HFFc6 (cell line): ENCODE data around the gene PARN. TPM values are rescaled to one million over a fixed set of nuclear protein-coding genes. Genes with fewer than 3 reads are reported as not detected.
"Not testable (repeated sequence)": the region's sequence is repeated elsewhere in the genome, so short reads cannot be mapped to it uniquely, and the experiment has no call there.

Experiments
- DNase-seq: peaks from one replicate; pipeline ENCODE4 v3.0.0-alpha.2; 2018
- H3K27ac Mint-ChIP-seq: 2 replicates; pipeline ENCODE4 v1.8.0; 2020; ENCODE audit warnings: mild to moderate bottlenecking, mixed read lengths
- H3K27me3 Mint-ChIP-seq: 2 replicates; pipeline ENCODE4 v1.8.0; 2021; ENCODE audit warnings: mild to moderate bottlenecking, moderate library complexity, mixed read lengths; ENCODE audit not compliant: insufficient read depth
- H3K36me3 Mint-ChIP-seq: 2 replicates; pipeline ENCODE4 v1.8.0; 2021; ENCODE audit warnings: low read depth, mixed read lengths
- H3K4me1 Mint-ChIP-seq: 2 replicates; pipeline ENCODE4 v1.8.0; 2020; ENCODE audit warnings: low read depth, mixed read lengths
- H3K4me3 Mint-ChIP-seq: 2 replicates; pipeline ENCODE4 v1.8.0; 2020; ENCODE audit warnings: mild to moderate bottlenecking, moderate library complexity, mixed read lengths
- H3K9me3 Mint-ChIP-seq: 2 replicates; pipeline ENCODE4 v1.8.0; 2020; ENCODE audit warnings: mild to moderate bottlenecking, mixed read lengths
- CTCF ChIP-seq: fragments of 200-600 bp; sonication (generic); IDR thresholded peaks from 2 replicates; pipeline ENCODE4 v1.5.0; 2021; ENCODE audit warnings: antibody characterized with exemption, mild to moderate bottlenecking
- total RNA-seq, 6 experiments: library from RNA; stranded (reverse); fragmentation: NEBNext Ultra II Directional; extraction: Animal tissue kit (Norgen Biotek cat#: 25700); gene quantifications; 2 replicates in 1 of 6; 3 replicates in 5 of 6; pipeline ENCODE4 v1.2.3, GENCODE V29; 2021

PARN gene
- total RNA-seq, 6 experiments from 2014 or later, result 25.5 to 36.1 (median 30.4) TPM

- Mint-ChIP-seq H3K4me3 (no peak overlapping the region), H3K4me1 (no peaks in the 10 kb centered on the region), H3K27me3 (peaks cover 4% of the 10 kb centered on the region), H3K27ac (no peak overlapping the region), H3K9me3 (no peaks in the 10 kb centered on the region), H3K36me3 (peaks cover 21% of the 10 kb centered on the region; the same call in 1 of the 2 replicates)
- no peak for DNase-seq
- no peak for TF ChIP-seq CTCF
Observed at GRCh38 chr16:14650629-14651028, 20.6 kb upstream of the PARN start.

- peaks cover 21% of the 10 kb centered on the region; the same call in 1 of the 2 replicates for H3K36me3 Mint-ChIP-seq
- no peak for DNase-seq
- no peak overlapping the region for H3K4me3 Mint-ChIP-seq
- H3K27ac Mint-ChIP-seq, result no peak overlapping the region
- H3K9me3 Mint-ChIP-seq, result no peaks in the 10 kb centered on the region
- H3K27me3 Mint-ChIP-seq, result peaks cover 1% of the 10 kb centered on the region; the same call in 1 of the 2 replicates
- TF ChIP-seq CTCF, result no peak
- H3K4me1 Mint-ChIP-seq, result no peaks in the 10 kb centered on the region
Observed at GRCh38 chr16:14649816-14650215, 19.8 kb upstream of the PARN start.

GRCh38 chr16:14641926-14642325, 11.9 kb upstream of the PARN start:
- Mint-ChIP-seq H3K36me3 (peaks cover 19% of the 10 kb centered on the region; the same call in 1 of the 2 replicates), H3K4me1 (no peaks in the 10 kb centered on the region), H3K27ac (no peak overlapping the region; the same call in 1 of the 2 replicates), H3K9me3 (no peaks in the 10 kb centered on the region), H3K4me3 (no peak overlapping the region), H3K27me3 (no peaks in the 10 kb centered on the region)
- DNase-seq, result no peak
- TF ChIP-seq CTCF, result no peak

GRCh38 chr16:14641206-14641605, 11.1 kb upstream of the PARN start:
- no peak for TF ChIP-seq CTCF
- H3K36me3 Mint-ChIP-seq, result peaks cover 21% of the 10 kb centered on the region

GRCh38 chr16:14640538-14640937, 10.5 kb upstream of the PARN start:
- peaks cover 26% of the 10 kb centered on the region for H3K36me3 Mint-ChIP-seq
- no peak for TF ChIP-seq CTCF
- H3K4me3 Mint-ChIP-seq, result no peak overlapping the region
- DNase-seq, result no peak
- H3K27ac Mint-ChIP-seq, result no peak overlapping the region
- no peaks in the 10 kb centered on the region for H3K27me3 Mint-ChIP-seq
- H3K9me3 Mint-ChIP-seq, result no peaks in the 10 kb centered on the region
- peaks cover 8% of the 10 kb centered on the region for H3K4me1 Mint-ChIP-seq

More at GRCh38 chr16:14641206-14641605, 11.1 kb upstream of the PARN start:
- Mint-ChIP-seq H3K27ac (no peak overlapping the region), H3K9me3 (no peaks in the 10 kb centered on the region), H3K4me1 (peaks cover 3% of the 10 kb centered on the region), H3K4me3 (no peak overlapping the region), H3K27me3 (no peaks in the 10 kb centered on the region)
- no peak for DNase-seq

- H3K9me3 Mint-ChIP-seq, result not testable (repeated sequence)
- peaks cover 30% of the 10 kb centered on the region for H3K4me1 Mint-ChIP-seq
Observed at GRCh38 chr16:14636951-14637240, 6.8 kb upstream of the PARN start.

GRCh38 chr16:14636179-14636950, 6.3 kb upstream of the PARN start:
- H3K4me1 Mint-ChIP-seq, result peaks cover 30% of the 10 kb centered on the region
- H3K4me3 Mint-ChIP-seq, result peak overlapping the region; percentile 17; the same call in 1 of the 2 replicates
- not testable (repeated sequence) for DNase-seq, H3K27ac Mint-ChIP-seq, H3K27me3 Mint-ChIP-seq, H3K9me3 Mint-ChIP-seq
- H3K36me3 Mint-ChIP-seq, result peaks cover 35% of the 10 kb centered on the region

More at GRCh38 chr16:14636951-14637240, 6.8 kb upstream of the PARN start:
- not testable (repeated sequence) for DNase-seq, H3K4me3 Mint-ChIP-seq, H3K27me3 Mint-ChIP-seq, H3K27ac Mint-ChIP-seq
- H3K36me3 Mint-ChIP-seq, result peaks cover 35% of the 10 kb centered on the region
